Measurements from ENCODE around the gene LRTM2.

LRTM2 gene

DNA sequence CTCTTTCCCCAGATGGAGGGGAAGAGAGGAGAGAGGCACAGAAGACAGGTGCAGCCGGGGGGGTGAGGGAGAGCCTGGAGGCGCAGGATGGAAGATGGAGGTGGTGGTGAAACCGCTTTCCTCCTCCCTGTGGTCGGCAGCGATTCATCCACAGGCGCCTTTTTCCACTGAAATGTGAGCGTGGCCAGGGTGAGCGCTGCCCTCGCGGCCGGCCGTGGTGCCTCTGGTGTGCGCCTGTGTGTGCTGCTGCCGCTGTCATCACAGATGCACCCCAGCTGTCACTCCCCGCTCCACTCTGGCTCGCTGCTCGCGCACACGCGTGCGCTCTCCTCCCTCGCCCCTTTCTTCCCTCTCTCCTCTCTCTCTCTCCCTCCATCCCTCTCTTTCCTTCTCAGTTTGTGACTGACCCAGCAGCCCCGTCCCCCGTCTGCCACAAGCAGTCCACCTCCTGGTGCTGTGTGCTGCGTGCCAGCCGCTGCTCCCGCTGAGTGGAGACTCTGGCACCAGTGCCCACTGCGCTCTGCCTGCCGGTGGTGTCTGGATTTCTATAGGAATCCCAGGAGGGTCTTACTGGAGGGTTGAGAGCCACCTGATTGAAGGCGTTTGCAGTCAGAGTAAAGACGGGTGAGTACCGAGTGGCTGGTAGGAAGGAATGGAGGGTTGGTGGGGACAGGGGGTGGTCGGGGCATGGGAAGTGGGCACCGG is at the start of gene LRTM2:
Gene LRTM2 (plus strand): TSS at position 375 of the 705 bp plus-strand sequence. CDS start 7,584 bp downstream, outside the sequence.
- H3K4me1 ChIP-seq, result peaks cover 85% of the 10 kb centered on the region
- peak within 1 kb of the TSS; percentile 56 for H3K4me3 ChIP-seq
- no peaks in the 10 kb centered on the region for H3K9me3 ChIP-seq
- peak within 1 kb of the TSS; percentile 87 for H3K27ac ChIP-seq
- H3K4me2 ChIP-seq, result peak within 1 kb of the TSS; percentile 97
- no peak for TF ChIP-seq Cebpa-rat (IDR thresholded peaks at IDR 0.05)
- no peaks in the 10 kb centered on the region for H4K20me1 ChIP-seq
- no peaks in the 10 kb centered on the region for H3K27me3 ChIP-seq
- peaks cover 10% of the 10 kb centered on the region for H3K36me3 ChIP-seq
- H3K9ac ChIP-seq, result peak within 1 kb of the TSS; percentile 74

DNA sequence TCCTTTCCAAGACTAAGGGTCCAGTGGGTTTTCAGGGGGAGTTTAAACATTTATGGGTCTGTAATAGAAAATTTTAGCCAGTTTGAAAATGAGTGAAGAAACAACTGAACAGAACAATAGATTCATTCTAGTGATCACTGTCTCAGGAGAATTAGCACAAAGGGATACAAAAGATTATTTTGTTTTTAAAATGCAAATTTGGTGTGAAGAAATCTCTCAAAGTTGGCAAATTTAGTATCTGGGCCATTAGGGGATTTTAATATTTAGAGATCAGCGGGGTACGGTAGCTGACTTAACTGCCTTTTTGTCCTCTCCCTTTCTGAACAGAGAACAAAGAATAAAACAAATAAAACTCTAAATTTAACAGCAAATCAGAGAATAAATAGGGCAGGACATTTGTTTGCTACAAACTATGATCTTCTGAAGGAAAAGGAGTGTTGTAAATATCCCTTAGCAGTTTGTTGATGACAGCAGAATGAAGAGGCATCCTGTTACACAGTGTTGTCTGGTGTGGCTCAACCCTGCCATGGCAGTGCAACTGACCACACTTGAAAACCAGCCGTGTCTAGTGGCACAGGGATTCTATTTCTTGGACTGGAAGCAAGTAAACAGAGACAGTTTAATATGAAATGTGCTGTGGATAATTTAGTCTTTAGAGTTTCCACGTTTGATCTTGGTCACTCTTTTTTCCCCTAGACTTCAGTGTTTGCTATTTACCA is 46.3 kb upstream of the LRTM2 start:
- H4K20me1 ChIP-seq, result peaks cover 58% of the 10 kb centered on the region
- no peak overlapping the region for H3K9ac ChIP-seq
- TF ChIP-seq Cebpa-rat (IDR thresholded peaks at IDR 0.05), result no peak
- no peak overlapping the region for H3K4me3 ChIP-seq
- H3K27me3 ChIP-seq, result no peaks in the 10 kb centered on the region
- peaks cover 8% of the 10 kb centered on the region for H3K4me1 ChIP-seq
- H3K27ac ChIP-seq, result no peak overlapping the region
- H3K4me2 ChIP-seq, result no peak overlapping the region
- H3K9me3 ChIP-seq, result no peaks in the 10 kb centered on the region
- peaks cover 88% of the 10 kb centered on the region for H3K36me3 ChIP-seq

DNA sequence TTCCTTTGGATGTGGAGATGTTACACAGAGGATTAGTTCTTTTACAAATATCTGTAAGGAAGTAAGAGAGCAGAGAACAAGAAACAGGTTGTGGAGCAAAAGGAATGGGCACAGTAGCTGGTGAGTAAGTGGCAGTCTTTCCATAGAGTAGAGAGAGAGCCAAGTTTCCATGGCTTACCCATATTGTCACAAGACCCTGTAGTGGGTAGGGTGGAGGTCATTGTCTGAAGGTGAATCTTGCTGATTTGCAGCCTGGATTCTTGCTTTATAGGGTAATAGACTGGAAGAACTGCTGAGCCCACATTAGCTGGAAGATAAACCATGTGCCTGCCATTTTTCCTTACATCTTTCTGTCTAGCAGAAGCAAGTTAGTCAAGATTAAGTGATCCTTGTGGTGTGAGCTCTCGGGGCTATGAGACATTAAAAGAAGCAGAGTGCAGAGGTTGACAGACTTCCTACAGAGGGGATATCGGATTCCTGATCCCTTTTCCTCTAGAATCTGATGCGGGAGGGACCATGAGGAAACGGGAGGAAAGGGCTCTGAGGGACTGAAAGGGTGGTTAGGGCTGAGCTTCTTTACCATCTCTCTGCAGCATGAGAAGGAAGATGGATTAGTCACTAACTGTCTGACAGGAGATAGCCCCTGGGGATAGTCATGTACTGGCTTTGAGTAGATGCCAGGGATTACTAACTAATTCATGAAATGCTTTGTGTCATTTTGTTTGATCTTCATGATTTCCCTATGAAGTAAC is 44.0 kb upstream of the LRTM2 start:
- no peak for TF ChIP-seq Cebpa-rat (IDR thresholded peaks at IDR 0.05)
- H3K9me3 ChIP-seq, result no peaks in the 10 kb centered on the region
- H3K27me3 ChIP-seq, result no peaks in the 10 kb centered on the region
- H4K20me1 ChIP-seq, result peaks cover 50% of the 10 kb centered on the region
- no peak overlapping the region for H3K9ac ChIP-seq
- no peak overlapping the region for H3K27ac ChIP-seq
- H3K4me2 ChIP-seq, result no peak overlapping the region
- no peak overlapping the region for H3K4me3 ChIP-seq
- H3K36me3 ChIP-seq, result peaks cover 93% of the 10 kb centered on the region
- peaks cover 8% of the 10 kb centered on the region for H3K4me1 ChIP-seq

DNA sequence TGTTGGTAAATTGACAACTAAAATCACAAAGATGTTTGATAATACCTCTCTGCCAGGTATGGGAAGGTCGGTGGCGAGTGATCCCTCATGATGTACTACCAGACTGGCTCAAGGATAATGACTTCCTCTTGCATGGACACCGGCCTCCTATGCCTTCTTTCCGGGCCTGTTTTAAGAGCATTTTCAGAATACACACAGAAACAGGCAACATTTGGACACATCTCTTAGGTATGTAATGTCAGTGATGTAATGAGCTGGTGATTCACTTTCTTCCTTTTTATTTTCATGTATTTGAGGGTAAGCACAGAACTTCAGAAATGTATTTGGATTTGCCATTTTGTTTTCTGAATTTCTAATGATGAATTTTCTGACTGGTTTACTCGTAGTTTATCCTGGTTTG is 42.6 kb upstream of the LRTM2 start:
- Histone ChIP-seq H3K9me3 (no peaks in the 10 kb centered on the region), H4K20me1 (peaks cover 42% of the 10 kb centered on the region), H3K4me1 (peaks cover 8% of the 10 kb centered on the region), H3K27ac (no peak overlapping the region), H3K36me3 (peaks cover 94% of the 10 kb centered on the region), H3K4me3 (no peak overlapping the region), H3K4me2 (no peak overlapping the region), H3K9ac (no peak overlapping the region), H3K27me3 (no peaks in the 10 kb centered on the region)
- TF ChIP-seq Cebpa-rat (IDR thresholded peaks at IDR 0.05), result no peak

DNA sequence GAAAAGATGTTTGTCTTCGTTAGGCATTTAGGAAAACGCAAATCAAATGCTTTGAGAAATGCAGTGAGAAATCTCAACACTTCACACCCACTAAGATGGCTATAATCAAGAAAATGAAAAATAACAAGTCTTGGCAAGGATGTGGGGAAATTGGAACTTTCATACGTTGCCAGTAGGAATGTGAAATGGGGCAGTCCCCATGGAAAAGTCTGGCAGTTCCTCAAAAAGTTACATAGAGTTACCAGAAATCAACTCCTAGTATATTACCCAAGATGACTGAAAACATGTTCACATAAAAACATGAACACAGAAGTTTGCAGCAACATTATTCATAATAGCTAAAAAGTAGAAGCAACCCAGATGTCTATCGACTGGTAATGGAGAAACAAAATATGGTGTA is 41.5 kb upstream of the LRTM2 start:
- Histone ChIP-seq H3K36me3 (peaks cover 94% of the 10 kb centered on the region), H3K9me3 (no peaks in the 10 kb centered on the region), H3K27me3 (no peaks in the 10 kb centered on the region), H3K4me2 (no peak overlapping the region), H3K4me3 (no peak overlapping the region), H3K27ac (no peak overlapping the region), H3K9ac (no peak overlapping the region), H3K4me1 (peaks cover 8% of the 10 kb centered on the region), H4K20me1 (peaks cover 49% of the 10 kb centered on the region)
- no peak for TF ChIP-seq Cebpa-rat (IDR thresholded peaks at IDR 0.05)

DNA sequence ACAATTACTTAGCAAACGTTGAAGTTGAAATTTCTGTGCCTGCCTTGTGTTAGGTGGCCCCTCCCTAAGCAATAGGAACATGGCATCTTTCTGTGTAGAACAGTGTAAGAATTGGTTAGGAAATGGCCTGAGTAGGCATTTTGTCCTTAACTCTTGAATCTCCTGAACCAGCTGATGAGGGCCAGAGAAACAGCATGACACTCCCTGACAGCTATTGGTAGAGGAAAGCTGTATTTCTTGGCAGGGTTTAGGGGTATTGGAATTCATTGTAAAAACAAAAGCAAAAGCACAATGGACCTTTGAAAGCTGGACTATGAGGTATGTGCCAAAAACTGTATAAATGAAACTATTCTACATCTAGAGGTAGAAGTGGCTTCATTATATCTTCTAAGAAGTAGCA is 40.6 kb upstream of the LRTM2 start:
- TF ChIP-seq Cebpa-rat (IDR thresholded peaks at IDR 0.05), result no peak
- H3K4me1 ChIP-seq, result peaks cover 9% of the 10 kb centered on the region
- H3K4me2 ChIP-seq, result no peak overlapping the region
- H4K20me1 ChIP-seq, result peaks cover 49% of the 10 kb centered on the region
- no peaks in the 10 kb centered on the region for H3K27me3 ChIP-seq
- H3K36me3 ChIP-seq, result peaks cover 95% of the 10 kb centered on the region
- H3K9ac ChIP-seq, result no peak overlapping the region
- no peaks in the 10 kb centered on the region for H3K9me3 ChIP-seq
- H3K27ac ChIP-seq, result no peak overlapping the region
- H3K4me3 ChIP-seq, result no peak overlapping the region

DNA sequence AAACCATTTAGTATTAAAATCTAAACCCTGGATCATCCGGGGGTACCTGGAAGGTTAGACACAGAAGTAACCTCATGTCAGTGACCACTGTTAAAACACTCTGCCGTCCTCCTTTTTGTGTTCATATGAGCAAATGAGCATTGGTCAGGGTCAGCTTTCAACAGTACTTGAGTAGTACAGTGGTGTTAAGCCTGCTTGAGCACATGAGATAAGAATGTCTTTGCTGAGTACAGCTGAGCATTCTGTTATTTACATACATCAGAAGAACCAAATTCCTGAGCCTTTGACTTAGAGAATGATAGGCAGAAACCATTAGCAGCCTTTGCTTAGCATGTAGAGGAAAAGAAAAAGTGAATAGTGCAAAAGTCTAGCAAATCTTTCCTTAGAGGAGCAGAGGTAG is 38.6 kb upstream of the LRTM2 start:
- H3K27me3 ChIP-seq, result no peaks in the 10 kb centered on the region
- H3K27ac ChIP-seq, result no peak overlapping the region
- peaks cover 11% of the 10 kb centered on the region; the same call in 1 of the 2 replicates for H3K4me1 ChIP-seq
- no peak overlapping the region for H3K9ac ChIP-seq
- no peak overlapping the region for H3K4me3 ChIP-seq
- H3K4me2 ChIP-seq, result no peak overlapping the region
- H4K20me1 ChIP-seq, result peaks cover 29% of the 10 kb centered on the region; the same call in 1 of the 2 replicates
- H3K9me3 ChIP-seq, result no peaks in the 10 kb centered on the region
- no peak for TF ChIP-seq Cebpa-rat (IDR thresholded peaks at IDR 0.05)
- H3K36me3 ChIP-seq, result peaks cover 96% of the 10 kb centered on the region

DNA sequence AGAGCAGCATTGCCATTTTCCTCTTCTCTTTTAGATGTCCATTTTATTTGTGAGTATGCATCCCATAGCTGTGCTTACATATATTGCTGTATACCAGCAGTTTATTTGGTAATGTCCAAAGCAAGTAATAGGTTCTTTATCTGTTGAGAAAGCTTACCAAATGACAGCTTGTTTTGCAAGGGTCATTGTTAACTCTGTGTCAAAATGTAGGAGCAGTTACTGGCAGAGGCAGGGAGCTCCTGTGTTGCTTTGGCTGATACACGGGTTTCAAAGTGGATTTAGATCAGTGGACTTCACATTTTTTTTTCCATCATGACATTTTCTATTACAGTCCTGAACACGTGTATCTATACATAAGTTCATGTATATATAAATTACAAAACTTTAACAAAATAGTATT is 38.1 kb upstream of the LRTM2 start:
- peaks cover 98% of the 10 kb centered on the region for H3K36me3 ChIP-seq

DNA sequence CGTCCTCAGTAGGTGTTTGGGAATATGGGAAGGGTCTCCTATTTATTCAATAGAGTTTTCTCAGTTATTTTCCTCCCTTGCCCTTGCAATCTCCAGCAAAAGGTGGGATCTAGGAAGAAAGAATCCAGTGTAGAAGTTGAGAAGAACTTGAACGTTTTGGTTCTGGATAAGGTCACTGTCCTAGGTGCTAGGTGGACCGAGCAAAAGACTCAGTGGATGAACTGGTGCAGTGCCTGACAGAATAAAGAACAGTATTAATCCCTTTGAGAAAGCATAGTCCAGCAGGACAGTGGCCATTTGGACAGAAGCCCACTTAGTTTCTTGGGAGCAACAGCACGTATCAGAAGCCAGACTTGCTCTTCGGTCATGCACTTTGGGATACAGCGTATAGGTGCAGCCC is 32.7 kb upstream of the LRTM2 start:
- Histone ChIP-seq H3K27me3 (no peaks in the 10 kb centered on the region), H3K27ac (no peak overlapping the region), H4K20me1 (peaks cover 35% of the 10 kb centered on the region), H3K9me3 (no peaks in the 10 kb centered on the region), H3K4me1 (peaks cover 42% of the 10 kb centered on the region), H3K4me3 (no peak overlapping the region), H3K9ac (no peak overlapping the region), H3K36me3 (peaks cover 62% of the 10 kb centered on the region), H3K4me2 (no peak overlapping the region)
- no peak for TF ChIP-seq Cebpa-rat (IDR thresholded peaks at IDR 0.05)

More for the DNA sequence above, 38.1 kb upstream of the LRTM2 start:
- Histone ChIP-seq H3K27ac (no peak overlapping the region), H3K4me2 (no peak overlapping the region), H3K9ac (no peak overlapping the region), H3K9me3 (no peaks in the 10 kb centered on the region), H4K20me1 (peaks cover 27% of the 10 kb centered on the region; the same call in 1 of the 2 replicates), H3K4me3 (no peak overlapping the region), H3K27me3 (no peaks in the 10 kb centered on the region), H3K4me1 (peaks cover 11% of the 10 kb centered on the region; the same call in 1 of the 2 replicates)
- no peak for TF ChIP-seq Cebpa-rat (IDR thresholded peaks at IDR 0.05)
